GM18858 (cell line): Measurements from ENCODE around the gene ZNF778.

Experiments
- ATAC-seq: cut with Tn5 transposase; IDR thresholded peaks from one replicate; pipeline ENCODE4 v1.9.1; 2021; ENCODE audit not compliant: unreplicated experiment

ZNF778 gene

DNA sequence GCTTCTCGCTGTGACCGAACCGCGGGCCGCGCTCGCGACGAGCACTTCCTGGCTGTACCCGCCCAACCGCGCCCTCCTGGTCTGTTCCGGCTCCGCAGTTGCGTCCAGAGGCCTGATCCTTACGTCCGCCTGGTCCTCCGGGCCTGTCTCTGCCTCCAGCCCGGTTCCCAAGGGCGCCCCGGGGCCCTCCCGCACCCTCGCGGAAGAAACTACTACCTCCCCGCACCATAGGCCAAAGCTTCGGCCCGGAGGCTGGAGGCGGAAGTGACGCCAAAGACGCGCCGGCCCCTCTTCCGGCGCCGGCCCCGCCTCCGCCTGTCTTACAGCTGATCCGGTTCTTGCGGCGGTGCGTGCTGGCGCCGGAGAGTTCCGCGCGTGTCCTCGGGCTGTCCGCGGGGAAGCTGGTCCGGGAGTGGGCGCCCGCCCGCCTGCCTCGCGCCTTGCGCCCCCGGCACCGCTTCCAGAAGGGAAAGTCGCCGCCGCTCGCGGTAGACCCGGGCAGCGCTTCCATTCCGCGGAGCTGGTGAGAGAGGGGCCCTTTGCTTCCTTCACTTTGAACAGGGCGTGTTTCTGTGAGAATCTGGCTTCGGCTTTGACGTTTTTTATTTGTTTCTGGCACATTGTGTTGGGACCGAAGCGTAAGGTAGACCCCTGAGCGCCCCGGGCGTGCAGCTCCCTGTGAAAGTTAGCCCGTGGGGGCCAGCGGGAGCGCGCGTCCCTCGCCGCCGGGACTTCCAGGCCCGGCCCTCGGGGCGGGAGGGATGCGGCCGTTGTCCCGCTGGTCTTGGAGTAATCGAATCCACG is at the start of gene ZNF778:
Gene ZNF778 (plus strand): TSS at position 316 of the 804 bp plus-strand sequence. CDS start 3,425 bp downstream, outside the sequence.
- peak; percentile 54 for ATAC-seq

DNA sequence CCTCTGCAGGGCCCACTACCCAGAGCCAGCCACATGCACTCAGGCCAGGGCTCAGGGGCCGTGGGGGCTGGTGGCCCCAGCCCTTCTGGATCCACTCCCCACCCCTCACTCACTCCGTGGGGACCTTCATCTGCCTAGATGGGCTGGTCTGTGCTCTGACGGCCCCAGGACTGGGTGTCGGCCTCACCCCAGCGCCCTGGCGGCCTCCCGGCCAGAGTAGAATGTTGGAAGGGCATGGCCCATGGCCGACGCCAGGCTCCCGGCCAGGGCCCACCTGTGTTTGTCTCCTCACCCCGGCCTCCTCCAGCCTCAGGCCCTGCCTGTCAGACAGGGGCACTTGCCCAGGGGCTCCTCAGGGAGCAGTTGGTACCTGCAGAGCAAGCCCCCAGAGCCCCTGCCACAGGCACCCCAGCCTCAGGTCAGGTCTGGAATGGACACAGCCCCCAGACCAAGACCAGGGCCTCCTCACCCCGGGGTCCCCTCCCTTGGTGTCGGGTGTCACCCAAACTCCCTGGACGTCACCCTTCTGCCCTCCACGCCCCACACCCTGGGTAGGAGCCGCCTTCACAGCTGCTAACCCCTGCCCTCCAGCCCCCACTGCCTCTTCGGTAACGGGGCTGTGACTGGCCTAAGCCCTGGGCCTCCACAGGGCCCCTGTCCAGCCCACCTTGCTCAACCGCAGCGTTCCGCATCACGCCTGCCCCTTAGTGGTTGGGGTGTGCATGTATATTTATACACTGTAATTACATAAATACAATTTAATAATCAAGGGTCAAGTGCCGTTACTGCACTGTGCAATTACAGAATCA is 48.9 kb upstream of the ZNF778 start:
- ATAC-seq, result no peak

DNA sequence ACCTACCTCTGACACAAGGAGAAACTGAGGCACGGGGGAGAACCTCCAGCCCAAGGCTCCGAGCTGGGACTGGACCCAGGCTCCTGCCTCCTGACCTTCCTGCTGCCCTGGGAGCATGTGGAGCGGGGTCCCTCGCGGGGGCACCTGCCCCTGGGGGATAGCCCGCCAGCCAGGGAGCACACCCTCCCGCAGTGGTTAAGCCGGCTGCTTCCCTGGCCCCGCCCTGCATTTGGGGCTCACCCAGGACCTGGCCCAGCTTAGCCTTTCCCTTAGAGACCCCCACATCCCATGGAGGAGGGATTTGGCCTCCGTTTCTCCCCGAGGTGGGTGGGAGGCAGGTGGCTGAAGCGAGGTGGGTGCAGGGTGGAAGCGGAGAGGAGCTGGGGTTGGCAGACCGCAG is 47.7 kb upstream of the ZNF778 start:
- ATAC-seq, result no peak

DNA sequence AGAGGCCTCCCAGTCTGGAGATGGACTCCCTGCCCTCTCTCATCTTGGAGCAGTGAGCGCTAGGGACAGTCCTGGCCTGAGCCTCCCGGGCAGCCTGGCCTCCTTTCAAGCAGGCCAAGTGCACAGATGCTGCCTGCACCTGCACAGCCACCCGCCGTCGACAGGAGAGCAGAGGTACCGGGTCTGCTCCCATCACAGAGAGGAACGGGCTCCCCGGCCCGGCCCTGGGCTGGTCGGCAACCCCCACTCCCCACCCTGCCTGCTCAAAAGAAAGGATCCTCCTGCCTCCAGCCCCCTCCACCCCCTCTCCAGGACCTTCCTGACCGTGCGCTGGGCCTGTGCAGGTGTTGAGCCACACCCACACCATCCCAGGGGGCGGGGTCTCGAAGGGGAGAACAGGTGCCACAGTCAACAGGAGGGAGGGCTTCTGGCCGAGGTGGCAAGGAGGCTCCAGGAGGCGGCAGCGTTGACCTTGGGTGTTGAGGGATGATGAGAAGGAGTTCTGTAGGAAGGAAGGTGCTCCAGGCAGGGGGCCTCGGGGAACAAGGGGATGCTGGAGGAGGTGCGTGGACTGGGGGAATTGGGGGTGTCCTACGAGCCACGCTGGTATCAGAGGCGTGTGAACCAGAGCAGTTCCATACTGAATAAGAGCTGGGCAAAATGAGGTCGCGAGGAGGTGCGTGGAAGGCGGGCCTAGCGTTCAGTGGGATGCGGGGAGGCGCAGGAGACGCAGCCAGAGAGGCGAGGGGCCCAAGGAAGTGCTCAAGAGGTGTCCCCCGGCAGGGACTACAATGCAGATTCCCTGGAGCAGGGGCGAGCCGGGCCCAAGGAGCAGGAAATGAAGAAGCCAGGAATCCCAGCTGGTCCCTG is 46.9 kb upstream of the ZNF778 start:
- no peak for ATAC-seq

DNA sequence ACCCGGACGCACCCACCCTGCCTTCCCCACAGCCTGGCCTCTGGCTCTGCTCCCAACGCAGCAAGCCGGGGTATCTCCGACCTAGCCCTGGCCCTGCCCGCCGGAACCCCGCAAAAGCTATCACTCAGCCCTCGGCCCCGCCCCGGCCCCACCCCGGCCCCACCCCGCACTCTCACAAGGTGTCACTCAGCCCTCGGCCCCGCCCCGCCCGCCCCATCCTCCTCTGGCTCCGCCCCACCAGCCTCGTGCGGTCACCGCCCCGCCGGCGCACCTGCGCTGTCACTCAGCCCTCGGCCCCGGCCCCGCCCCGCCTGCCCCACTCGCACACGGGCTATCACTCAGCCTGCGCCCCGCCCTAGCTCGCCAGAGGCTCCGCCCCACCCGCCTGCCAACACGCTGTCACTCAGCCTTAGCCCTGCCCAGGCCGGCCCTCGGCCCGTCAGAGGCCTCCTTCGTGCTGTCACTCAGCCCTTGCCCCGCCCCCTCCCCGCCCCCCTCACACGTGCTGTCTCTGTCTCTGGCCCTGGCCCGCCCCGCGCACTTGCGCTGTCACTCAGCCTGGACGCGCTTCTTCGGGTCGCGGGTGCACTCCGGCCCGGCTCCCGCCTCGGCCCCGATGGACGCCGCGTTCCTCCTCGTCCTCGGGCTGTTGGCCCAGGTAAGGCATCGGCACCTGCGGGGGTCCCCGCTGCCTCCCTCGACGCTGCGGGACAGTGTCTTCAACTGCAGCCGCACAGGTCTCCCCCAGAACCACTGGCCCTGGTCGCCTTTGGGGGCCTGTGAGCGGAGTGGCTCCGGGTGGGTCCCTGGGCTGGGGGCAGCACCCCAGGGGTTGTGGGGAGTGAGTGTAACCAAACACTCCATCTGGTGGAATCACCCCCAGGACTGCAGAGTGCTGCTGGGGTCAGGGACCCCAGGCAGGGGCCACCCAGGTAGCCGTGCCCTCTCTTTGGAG is 46.0 kb upstream of the ZNF778 start, which contains the start of gene CDH15:
Gene CDH15 (plus strand): TSS at position 533 of the 955 bp plus-strand sequence. CDS start 84 bp downstream, at position 617.
- no peak for ATAC-seq

DNA sequence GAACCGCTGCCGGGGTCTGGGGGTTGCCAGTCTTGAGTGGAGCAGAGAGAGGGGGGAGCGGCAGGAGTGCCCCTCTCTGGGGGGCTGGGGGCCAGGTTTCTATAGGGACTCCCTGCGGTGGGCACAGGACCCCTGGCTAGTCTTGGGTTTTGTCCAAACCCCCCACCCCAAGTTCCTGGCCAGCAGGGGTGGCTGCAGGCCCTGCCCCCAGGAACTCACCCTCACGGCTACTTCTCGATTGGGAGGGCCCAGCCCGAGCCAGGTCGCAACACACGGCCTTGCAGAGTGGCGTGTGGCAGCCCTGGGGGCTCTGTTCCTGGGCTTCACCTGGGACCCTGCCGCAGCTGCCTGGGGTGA is 45.4 kb upstream of the ZNF778 start:
- no peak for ATAC-seq

DNA sequence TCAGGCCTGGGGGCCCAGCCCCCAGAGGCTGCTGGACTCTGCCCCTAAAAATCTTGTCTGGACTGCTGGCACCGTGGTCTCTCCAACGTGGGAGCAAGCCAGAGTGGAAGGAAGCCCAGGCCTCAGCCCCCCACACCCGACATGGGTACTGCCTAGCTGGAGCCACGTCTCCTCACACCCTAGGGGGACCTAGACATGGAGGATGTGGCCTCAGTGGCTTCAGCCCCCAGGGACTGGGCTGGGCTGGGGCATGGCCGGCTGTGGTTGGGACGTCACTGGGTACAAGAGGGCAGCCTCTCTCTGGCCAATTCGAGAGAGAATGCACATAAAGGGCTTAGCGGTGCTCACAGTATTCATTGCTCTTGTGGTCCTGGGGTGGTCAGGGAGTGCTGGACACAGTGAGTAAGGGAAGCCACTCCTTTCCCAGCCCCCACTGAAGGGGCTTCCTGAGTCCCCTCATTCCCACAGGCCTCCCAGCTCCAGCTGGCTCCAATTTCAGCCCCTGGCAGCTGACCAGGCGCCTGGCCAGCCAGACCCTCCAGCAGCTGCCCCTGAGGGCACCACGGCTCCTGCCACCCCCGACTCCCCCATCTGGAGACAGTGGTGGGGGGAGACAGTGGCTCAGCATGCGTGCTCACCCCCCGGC is 44.9 kb upstream of the ZNF778 start:
- ATAC-seq, result no peak

DNA sequence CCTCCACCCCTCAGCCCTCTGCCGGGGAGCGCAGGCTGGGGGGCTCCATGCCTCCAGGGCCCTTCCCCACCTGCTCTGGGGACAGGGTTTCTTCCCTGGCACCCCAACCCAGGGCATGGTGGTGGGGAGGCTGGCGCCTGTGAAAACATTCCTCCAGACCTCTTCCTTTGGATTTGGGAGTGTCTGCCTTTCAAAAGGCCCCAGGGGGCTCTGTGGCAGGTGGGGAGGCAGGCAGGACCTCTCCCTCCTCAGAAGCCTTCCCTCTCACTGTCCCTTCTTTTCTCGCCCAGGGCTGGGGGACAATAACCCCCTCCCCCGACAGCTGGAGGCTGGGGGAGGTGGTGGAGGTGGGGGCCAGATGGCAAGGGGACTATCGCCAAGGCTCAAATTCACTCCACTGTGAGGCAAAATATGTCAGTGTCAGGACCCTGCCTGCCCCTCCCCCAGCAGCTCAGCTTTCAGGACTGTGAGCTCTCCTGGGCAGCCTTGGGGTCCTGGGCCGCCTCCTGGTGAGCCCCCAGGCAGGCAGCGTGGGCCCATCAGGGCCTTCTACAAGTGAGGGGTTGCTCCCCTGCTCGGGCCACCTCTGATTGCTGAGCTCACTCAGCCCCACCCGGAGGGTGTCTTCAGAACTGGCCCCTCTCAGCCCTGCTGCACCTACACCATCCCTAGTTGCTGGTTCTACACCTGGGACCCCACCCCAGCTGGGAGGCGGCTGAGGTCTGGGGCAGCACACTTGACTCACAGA is 44.2 kb upstream of the ZNF778 start:
- ATAC-seq, result no peak

DNA sequence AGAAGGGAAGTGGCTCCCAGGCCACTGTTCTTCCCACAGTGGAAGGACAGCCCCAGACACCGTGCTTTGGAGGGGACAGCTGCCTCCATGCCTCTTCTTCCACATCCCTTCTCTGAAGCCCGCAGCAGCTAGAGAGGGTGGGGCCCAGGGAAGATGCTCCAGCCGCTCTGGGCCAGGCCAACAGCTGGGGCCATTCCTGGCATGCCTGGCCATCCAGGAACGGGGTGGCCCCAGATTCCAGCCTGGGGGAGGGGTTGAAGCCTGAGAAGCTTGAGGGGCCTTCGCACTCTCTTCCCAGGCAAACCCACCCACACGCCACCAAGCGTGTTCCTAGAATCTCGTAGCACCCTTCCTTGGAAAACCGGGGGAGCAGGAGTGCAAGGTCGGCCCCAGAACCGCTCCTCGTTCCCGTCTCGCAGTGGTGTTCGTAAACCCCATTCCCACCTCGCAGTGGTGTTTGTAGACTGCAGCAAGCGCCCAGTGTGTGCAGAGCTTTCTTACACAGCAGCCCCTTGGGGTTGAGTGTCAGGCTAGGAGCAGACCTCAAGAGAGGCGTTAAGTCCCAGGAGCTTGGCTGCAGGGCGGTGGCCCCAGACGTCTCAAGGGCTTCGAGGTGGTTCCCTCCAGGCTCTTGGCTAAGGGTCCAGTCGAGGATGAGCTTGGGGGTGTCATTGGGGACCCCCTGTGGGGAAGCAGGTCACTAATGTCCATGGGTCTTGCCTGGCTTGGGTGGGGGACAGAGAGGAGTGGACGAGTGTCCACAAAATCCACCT is 43.3 kb upstream of the ZNF778 start:
- no peak for ATAC-seq

DNA sequence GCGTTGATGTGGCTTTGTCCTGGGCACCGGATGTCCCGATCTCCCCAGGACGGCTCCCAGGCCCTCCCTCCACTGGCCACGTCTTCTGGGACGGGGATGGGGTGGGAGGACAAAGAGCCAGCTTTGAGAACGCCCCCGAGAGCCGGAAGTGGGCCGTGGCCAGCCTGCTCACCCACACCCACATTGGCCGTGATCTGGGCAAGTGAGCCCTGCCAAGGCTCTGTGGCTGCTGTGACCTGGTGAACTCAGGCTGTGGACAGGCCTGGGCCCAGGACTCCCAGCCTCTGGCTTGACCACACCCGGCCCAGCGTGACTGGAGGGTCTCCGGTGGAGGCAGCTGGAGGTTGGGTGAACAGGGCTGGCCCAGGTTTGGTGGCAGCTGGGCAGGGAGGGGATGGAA is 42.6 kb upstream of the ZNF778 start:
- no peak for ATAC-seq

DNA sequence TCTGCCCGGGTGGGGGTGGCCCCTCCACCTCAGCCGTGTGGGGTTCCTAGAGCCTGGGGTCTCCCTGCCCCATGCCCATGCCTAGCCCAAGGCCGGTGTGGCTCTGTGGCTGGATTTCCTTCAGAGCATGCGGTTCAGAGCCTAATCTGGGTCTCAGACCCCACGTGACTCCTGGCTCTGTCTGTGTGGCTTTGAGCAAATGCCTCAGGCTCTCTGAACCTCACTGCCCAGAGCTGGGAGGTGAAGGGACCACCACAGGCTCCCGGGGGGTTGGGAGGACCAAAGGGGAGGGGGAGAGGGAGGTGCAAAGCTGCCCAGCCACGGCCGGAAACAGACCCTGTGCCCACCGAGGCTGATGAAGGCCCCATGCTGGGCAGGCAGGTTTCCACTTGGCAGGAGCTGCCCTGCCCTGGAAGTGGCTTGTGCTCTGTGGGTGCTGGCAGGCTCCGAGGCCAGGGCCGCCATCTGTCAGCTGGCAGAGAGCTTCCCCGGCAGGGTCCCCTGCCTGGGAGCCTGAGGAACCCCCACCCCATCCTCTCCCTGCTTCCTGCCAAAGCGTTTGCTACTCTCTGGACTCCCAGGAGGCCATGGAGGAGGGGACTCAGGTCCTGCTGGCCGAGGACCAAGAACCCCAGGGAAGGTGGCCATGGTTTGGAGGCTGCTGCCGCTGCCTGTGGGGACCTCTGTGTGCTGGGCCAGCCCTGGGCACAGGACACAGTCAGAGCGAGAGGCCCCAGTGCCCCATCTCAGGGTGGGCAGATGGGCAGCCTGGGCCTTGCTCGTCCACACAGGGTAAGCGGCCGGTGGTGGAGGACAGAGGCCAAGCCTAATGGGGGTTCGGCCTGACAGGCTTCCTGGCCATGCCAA is 42.0 kb upstream of the ZNF778 start:
- no peak for ATAC-seq

DNA sequence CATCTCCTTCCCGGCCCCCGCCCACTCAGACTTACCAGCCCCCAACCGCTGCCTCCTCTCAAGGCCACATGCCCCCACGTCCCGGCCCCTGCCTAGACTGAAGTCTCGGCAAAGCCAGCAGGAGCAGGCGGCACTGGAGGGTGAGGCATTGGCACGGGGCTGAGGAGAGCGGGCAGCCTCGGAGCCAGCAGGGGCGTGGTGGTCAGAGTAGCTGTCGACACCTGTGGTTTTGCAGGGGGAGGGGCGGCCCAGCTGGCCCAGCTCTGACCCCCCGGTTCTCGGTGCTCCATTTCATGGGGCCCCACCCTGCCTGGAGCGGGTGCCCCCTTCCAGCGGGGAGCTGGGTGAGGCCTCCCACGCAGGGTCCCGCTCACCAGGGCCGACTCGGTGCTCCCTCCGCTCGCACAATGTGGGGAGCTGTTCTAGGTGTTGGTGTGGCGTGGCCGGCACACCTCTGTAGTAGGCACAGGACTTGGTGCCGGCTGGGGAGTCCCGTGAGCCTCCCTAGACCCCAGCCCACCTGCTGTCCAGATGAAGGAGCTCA is 41.3 kb upstream of the ZNF778 start:
- no peak for ATAC-seq

DNA sequence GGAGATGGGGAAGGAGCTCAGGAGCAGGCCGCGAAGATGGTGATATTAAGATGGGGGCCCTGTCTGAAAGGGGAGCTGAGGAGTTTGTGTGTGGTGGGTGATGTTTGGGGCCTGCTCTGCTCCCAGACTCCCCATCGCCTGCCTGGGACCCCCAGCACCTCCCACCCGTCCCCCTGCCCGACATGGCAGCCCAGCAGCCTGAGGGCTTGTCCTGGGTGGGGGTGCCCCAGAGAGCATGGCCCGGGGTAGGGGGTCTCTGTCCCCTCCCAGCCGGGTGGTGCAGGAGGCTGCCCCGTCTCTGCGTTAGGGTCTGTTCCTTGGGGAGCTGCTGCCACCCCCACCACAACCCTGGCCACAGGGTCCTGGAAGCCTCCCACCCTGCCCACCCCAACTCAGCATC is 40.8 kb upstream of the ZNF778 start:
- no peak for ATAC-seq

DNA sequence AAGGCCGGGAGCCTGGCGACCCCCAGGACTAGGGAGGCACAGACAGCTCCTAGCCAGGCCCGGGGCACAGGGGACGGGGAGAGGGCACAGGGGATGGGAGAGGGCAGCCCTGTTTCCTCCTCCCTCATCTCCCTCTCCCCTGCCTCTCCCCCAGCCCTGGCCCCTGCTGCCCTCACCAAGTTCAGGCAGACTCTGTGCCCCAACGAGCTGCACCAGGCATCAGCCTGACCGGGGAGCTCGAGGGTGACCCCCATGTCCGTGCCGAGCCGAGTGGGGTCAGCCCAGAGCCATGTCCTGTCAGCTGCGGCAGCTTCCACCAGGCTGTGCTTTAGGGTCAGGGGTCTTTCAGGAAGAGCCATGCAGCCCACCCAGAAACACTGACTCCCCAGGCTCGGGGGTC is 40.0 kb upstream of the ZNF778 start:
- ATAC-seq, result no peak

DNA sequence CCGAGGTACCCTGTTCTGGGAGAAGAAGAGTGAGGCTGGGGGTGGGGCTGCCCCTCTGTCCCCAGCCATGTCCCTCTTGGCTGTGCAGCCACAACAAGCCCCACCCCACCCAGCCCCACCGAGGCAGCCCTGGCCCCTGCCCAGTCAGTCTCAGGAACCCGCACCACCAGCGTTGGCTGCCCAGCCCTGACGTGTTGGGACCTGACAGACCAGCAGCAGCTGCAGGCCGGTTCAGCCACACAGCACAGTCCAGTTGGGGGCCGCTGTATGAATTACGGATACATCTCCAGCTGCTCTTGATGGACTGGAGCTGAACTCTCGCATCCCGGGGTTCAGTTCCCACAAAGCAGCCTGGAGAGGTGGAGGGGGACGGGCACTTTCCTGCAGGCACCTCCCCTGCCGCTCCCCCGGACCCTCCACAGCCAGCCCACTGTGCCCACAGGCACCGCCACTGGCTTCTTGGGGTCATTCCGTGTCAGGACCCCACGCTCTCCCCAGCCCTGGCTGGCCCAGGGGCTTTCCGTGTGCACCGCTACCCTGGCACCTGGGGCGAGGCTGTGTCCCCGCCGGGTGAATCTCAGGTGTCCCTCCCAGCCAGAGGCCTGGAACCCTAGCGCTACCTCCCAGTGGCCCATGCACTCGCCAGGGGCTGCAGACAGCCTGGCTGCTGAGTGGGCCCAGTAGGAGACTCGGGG is 38.9 kb upstream of the ZNF778 start:
- ATAC-seq, result no peak

DNA sequence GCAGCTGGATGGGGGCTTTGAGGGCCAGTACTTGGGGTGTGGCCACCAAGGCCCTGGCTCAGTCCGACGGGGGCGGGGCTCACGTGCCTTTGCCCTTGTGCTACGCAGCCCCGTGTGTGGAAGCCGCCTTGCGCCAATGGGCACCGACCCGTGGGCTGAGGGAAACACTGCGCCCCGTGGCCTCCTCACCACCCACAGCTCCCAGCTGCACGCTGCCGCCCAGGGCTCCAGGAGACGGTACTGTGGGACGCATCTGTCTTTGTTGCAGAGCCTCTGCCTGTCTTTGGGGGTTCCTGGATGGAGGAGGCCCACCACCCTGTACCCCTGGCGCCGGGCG is 38.4 kb upstream of the ZNF778 start:
- no peak for ATAC-seq
